T-helper 1 cell treated with Interleukin-12 subunit alpha and Interleukin-12 subunit beta and Interleukin-4 antibody, amounts not matched to agents 30 ng/mL and 1 ng/mL, for 36 hours (primary cell): ENCODE data around the gene RRM2. TPM values are rescaled to one million over a fixed set of nuclear protein-coding genes. Genes with fewer than 3 reads are reported as not detected.

Source experiments
- intact Hi-C: fragments of 100-400 bp; cut with micrococcal nuclease; formaldehyde crosslinking; loops from one replicate; pipeline ENCODE4 v1.15.1; 2024
- total RNA-seq: library from RNA; stranded (reverse); gene quantifications from 2 replicates; pipeline ENCODE4 v1.2.3, GENCODE V29; 2022

RRM2 gene
- 328 and 333 TPM in 2 replicates for total RNA-seq

GRCh38 chr2:10122500-10123280 is at the start of gene RRM2:
RRM2 (plus strand) TSS chr2:10122739; CDS start chr2:10122799, 60 bp downstream.
- intact Hi-C loops: loop anchor here (5.0 to 10.0 kb wide), 4 partner anchors 140 to 700 kb away; partner anchors contain the start of genes CPSF3, ITGB1BP1 and PDIA6

DNA sequence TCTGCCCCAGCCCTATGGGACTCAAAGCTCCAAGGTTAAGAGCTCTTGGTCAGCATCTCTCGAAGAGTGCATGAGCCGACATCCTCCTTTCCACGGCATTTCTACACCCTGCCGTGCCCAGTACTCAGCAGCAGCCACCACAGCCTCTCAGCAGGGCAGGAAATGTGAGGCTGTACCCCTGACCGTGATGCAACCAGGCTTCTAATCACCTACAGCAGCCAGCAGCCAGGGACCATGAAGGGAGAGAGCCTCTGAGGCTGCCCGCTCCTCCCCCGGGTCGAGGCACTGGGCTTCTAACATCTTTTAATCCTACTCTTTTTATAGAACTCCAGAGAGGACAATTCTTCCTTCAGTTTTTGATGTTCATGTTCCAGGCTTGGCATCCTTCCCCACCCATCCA is 48.8 kb upstream of the RRM2 start:
- intact Hi-C loops: loop anchor here (5.0 kb wide), 1 partner anchor 229 kb away; the partner anchor contains the start of gene HPCAL1

GRCh38 chr2:10075101-10075500 is 47.4 kb upstream of the RRM2 start:
- intact Hi-C loops: no loop called here

DNA sequence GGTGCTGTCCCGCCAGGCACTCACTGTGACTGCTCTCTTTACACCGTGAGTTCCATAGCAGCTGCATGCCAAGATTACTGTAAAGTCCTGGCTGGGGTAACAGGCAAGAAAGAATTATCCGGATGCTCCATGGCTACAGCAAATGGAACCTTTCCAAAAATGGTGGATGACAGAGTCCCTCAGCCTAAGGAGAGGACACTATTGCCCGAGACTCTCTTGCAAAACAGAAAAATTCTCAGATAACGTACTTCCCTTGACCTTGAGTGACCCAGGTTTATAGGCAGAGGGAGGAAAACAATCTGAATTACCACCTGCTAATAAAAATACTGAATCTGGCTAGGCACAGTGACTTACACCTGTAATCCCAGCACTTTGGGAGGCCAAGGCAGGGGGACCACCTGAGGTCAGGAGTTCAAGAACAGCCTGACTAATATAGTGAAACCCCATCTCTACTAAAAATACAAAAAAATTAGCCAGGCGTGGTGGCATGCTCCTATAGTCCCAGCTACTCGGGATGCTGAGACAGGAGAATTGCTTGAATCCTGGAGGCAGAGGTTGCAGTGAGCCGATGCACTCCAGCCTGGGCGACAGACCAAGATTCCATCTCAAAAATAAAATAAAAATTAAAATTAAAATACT is 46.8 kb upstream of the RRM2 start:
- intact Hi-C loops: no loop called here

GRCh38 chr2:10076511-10076910 is 46.0 kb upstream of the RRM2 start:
- intact Hi-C loops: no loop called here

GRCh38 chr2:10076988-10077527 is 45.5 kb upstream of the RRM2 start:
- intact Hi-C loops: no loop called here

DNA sequence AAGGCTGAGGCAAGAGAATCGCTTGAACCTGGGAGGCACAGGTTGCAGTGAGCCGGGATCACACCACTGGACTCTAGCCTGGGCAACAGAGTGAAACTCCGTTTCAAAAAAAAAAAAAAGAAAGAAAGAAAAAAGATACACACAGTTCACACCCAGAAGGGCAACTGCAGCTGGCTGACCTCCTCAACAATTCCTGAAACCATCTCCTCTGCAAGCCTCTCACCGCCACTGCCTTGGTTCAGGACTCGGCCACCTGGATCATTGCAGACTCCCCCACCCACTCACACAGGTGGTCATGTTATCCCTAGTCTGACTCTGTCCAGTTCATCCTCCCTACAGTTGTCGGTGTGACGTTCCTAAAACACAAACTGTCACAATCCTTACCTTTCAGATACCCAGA is 44.5 kb upstream of the RRM2 start:
- intact Hi-C loops: no loop called here

DNA sequence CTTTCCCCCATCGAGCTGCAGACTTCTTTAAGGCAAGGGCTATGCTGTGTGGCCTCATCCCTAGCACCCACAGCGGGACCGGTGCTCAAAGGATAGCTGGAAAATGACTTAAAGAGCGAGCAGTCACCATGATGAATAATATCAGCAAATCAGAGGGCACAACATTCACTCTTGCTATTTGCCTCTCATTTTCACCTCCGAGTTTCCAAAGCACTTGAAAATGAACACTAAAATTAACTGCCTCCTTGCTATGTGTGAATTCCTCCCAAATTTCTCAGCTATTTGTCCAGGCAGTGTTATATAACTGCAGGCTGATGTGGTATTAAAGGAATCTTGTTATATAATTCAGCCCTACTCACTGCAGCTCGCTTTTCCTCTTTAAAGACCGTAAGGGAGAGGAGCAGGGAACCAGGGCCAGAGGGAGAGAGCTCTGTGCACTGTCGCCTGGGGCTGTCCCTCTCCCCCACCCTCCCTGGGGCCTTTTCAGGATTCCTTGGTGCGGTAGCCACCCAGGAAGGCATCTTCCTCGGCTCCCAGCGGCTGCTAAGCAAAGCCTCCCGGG is 43.8 kb upstream of the RRM2 start:
- intact Hi-C loops: no loop called here

DNA sequence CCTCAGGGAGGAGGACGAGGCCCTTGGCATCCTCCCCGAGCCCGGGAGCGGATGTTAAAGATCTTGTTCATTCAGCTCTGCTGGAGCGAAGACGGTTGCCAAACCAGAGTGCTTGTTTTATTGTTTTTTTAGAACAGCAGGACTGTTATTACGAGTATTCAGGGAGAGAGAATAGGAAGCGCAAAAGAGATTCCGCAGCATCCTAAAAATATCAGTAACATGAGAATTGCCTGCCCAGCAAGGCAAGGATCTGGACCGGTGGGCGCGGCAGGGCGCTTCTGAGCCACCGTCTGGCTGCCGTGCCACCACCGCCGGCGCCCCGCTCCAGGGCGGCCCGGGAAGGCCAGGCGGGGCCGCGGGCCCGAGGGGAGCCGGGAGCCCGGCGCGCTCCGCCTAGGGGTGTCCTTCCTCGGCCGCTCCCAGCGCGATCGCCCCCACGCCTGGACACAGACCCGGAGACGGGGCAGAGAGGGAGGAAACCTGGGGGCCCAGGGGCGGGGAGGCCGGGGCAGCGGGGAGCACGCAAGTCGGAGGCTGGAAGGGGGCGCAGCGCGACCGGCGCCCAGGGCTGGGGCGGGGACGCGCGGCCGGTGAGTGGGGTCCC is 43.2 kb upstream of the RRM2 start:
- intact Hi-C loops: no loop called here

DNA sequence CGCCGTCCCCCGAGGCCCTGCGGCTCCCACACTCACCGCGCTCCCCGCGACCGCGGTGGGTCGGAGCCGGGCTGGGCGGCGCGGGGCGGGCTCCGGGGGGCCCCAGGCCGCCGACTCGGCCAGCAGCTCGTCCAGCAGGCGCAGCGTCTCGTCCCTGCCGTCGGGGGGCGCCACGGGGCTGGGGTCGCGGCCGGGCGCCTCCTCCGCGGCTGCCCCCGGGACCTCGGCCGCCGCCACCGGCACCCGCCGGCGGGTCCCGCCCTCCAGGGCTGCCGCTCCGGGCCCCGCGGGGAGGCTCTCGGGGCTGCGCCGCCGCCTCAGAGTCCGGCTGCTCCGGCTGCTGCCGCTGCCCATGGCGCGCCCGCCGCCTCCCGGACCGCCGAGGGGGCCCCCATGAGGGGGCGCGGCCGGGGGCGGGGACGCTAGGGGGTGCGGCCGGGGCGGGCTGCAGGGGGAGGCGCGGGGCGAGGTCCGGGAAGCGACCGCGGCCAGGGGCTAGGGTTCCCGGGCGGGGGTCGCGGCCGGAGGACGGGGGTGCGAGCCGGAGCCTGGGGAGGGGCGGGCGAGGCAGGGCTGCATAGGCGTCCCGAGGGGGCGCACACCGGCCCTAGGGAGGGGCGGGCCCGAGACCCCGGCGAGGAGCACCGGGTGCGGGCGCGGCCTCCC is 42.5 kb upstream of the RRM2 start, which contains the start of gene CYS1:
Gene CYS1, minus strand, starts transcription at position 542 of the 666 bp plus-strand sequence. Its CDS starts 188 bp downstream, at position 354.
- intact Hi-C loops: loop anchor here (1.0 kb wide), 1 partner anchor 40 kb away; no protein-coding TSS in a partner anchor

GRCh38 chr2:10080536-10081304 is 41.8 kb upstream of the RRM2 start:
- intact Hi-C loops: loop anchor here (1.0 kb wide), 2 partner anchors 8 to 40 kb away; no protein-coding TSS in a partner anchor

DNA sequence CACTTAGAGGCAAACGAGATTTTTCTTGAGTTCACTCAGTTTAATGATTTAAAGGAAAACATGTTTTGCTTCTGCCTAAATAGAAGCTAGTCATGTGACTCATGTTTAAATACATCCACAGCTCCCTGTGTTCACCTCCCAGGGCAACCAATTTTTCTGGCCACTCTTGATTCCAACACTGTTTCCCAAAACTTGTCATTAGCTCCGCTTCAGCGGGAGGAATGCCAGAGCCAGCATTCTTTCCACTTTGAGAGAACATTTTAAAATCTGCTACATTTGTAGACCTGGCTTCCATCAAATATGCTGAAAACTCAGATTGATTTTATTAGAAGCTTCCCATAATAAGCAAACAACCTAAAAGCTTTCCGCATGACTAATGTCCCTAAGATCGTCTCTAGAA is 39.5 kb upstream of the RRM2 start:
- intact Hi-C loops: no loop called here

DNA sequence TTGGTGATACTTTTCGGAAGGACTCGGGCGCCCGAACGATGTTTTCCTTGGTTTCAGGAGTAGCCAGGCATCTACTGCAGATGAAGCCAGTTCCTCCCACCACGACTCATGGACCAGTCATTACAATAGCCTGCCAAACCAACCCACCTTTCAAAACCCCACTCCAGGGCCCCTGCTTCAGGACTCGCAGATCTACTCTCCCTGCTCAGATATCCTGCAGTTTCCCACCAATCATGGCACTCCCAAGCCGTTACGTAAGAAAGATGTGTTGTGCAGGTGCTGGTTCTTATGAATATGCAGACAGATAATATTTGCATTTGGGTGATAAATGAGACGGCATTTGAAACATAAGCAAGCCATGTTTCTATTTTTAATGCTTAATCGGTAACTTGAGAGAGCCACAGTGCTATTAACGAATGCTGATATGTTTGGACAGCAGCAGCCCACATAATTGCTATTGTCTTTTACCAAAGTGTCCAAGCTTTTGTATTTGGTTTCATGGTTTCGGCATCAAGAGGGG is 38.8 kb upstream of the RRM2 start:
- intact Hi-C loops: no loop called here

DNA sequence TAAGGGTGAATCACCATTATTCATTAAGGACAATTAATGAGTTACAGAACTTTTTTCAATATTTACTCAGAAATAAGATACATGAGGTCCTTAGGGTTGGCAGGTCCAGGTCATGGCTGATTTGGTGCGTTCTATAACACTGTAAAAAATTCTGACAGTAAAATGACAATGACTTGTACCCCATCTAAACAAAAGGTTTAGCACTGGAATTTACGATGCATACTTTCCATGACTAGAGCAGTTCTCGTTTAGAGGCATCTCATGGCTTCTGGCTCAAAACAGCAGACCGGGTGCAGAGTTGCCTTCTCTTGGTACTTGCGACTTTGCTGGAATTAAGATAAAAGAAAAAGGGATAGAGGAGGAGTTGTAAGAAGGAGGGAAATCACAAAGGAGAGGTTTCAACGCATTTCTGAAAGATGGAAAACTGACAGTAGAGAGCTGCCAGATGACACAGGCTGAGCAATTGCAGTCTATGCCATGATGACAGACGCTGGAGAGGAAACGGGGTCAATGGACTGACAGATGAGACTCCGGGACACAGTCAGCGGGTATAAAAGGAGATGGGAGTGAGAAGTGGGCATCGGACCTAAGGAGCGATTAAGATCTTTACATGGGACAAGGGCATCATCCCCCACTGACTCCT is 38.2 kb upstream of the RRM2 start:
- intact Hi-C loops: no loop called here

DNA sequence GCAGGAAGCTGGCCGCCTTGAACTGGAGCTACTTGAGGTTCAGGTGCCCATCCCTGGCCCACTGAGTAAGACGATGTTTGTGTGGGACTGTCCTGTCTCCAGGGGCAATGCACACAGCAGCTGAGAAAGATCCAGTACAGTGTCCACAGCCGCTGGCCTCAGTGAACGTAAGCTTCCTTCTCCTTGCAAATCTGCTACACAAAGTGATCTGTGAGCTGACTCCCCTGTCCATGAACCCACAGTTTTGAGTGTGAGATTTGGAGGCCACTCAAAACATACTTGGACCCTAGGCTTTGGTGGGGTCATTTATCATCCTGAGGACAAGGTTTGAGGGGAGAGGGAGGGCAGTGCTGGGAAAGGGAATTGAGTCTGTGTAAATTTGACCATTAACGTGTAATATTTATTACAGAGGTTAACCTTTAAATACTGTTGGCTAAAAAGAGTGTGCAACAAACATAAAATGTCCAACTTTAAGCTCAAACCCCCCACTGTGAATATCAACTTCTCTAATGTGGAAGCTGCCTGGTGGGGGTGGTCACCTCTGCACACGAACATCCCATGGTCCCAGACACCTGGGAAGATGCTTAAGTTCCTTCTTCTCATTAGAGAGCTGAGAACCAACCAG is 37.4 kb upstream of the RRM2 start:
- intact Hi-C loops: no loop called here

GRCh38 chr2:10085668-10086059 is 36.9 kb upstream of the RRM2 start:
- intact Hi-C loops: no loop called here

DNA sequence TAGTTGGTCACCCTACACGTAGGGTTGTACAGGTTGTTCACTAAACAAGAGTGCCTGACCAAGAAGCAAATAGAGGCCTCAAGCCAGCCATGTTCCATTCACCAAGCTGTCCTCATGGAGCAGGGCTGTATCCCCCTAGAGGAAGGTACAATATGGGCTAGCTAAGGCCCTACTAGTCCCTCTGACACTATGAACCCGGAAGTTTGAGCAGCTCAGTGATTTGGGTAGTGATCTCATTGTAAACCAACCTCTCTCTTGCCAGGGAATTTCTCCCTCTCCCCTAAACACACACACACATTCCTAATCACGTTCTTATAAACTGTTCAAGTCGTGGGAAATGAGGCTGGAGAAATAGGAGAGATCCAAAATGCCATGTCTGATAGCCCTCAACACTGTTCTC is 35.6 kb upstream of the RRM2 start:
- intact Hi-C loops: no loop called here

DNA sequence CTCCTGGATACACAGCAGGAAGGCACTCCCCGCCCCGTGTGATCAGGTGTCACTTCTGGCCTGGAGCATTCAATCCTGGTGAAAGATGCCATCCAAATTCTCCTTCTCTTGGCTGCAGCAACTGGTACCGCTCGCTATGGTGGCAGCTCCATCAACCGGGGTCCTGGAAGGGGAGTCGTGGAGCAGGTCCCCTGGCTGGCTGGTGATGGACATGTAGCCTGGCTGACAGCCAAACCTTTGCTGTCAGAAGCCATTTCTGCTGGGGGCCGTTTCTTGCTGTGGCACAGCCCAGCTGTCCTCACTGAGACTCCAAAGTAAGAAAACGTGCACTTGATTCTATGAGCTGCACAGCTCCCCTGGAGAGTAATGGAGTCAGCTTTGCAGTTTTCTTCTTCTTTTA is 35.2 kb upstream of the RRM2 start:
- intact Hi-C loops: no loop called here
